Fibroblast of skin of right quadriceps (primary cell): ENCODE measurements around the gene PRRC2B.
"Not testable (repeated sequence)": the region's sequence is repeated elsewhere in the genome, so short reads cannot be mapped to it uniquely, and the experiment has no call there.

Source experiments
- DNase-seq: peaks from one replicate; pipeline ENCODE4 v3.0.0-alpha.2; 2013

Gene PRRC2B

GRCh38 chr9:131393622-131394463 is at the start of gene PRRC2B:
PRRC2B (plus strand) TSS chr9:131394086; CDS start chr9:131430145, 36,059 bp downstream.
- peak; percentile 86 for DNase-seq

DNA sequence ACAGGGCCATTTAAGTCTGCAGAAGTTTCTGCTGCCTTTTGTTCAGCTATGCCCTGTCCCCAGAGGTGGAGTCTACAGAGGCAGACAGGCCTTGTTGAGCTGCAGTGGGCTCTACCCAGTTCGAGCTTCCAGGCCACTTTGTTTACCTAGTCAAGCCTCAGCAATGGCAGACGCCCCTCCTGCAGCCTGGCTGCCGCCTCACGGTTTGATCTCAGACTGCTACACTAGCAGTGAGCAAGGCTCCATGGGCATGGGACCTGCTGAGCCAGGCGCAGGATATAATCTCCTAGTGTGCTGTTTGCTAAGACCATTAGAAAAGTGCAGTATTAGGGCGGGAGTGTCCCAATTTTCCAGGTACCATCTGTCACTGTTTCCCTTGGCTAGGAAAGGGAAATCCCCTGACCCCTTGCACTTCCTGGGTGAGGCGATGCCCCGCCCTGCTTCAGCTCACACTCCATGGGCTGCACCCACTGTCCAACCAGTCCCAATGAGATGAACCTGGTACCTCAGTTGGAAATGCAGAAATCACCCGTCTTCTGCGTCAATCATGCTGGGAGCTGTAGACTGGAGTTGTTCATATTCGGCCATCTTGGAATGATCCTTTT is 48.9 kb upstream of the PRRC2B start:
- DNase-seq: not testable (repeated sequence)

- no peak for DNase-seq
Observed at GRCh38 chr9:131346559-131346958, 47.3 kb upstream of the PRRC2B start.

- DNase-seq: no peak
Observed at GRCh38 chr9:131347376-131348020, 46.4 kb upstream of the PRRC2B start.

DNA sequence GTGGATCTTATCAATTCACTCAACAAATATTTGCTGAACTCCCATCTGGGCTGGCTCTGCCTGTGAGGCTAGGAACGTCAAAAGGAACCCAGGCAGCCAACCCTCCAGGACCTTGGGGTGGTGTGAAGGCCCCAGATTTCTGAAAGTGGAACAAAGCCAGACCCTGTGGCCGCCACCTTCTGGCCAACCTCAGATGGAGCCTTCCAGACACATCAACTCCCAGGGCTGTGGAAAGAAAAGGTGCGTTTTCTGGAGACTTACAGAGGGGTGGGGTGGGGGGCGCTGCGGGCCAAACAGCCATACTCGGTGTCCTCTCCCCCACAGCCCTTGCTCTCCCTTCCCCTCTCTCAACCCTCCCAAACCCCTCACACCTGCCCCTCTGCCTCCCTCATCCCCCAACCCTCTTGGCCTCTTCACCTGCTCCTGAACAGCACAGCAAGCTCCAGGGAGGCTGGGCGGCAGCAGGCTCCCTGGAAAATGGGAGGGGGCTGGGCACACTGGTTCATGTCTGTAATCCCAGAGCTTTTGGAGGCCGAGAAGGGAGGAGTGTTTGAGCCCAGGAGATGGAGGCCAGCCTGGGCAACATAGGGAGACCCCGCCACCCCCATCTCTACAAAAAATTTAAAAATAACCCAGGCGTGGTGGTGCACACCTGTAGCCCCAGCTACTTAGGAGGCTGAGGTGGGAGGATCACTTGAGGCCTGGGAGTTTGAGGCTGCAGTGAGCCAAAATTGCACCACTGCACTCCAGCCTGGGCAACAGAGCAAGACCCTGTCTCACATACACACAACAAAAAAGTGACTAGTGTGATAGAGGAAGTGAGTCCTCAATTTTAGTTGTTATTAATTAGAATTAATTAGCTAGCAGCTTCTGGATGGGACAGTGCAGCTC is 45.0 kb upstream of the PRRC2B start:
- DNase-seq: no peak

GRCh38 chr9:131349522-131349880 is 44.4 kb upstream of the PRRC2B start:
- DNase-seq: no peak

GRCh38 chr9:131349881-131350563 is 43.9 kb upstream of the PRRC2B start:
- peak; percentile 74 for DNase-seq

GRCh38 chr9:131356479-131356878 is 37.4 kb upstream of the PRRC2B start:
- not testable (repeated sequence) for DNase-seq

- no peak for DNase-seq
Observed at GRCh38 chr9:131358556-131358955, 35.3 kb upstream of the PRRC2B start.

DNA sequence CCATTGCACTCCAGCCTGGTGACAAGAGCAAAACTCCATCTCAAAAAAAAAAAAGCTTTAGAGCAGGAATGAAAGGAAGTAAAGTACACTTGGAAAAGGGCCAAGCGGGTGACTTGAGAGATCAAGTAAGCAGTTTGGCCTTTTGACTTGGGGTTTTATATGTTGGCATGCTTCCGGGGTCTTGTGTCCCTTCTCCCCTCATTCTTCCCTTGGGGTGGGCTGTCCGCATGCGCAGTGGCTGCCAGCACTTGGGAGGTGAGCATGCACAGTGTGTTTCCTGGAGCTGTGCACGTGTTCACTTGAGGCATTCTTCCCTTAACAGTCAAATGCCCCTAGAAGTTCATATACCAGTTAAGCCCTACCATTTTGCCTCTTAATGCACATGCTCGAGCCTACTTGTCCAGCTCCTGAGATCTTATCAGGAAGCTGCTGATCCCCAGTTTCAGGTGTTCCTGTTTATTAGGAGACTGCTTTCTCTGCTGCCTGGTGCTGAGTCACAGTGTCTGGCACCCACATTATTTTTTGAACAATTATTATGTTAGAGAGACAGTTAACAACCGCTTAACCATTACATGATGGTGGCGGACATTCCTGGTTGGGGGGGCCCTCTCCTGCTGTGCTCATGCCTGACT is 32.6 kb upstream of the PRRC2B start:
- DNase-seq: peak; percentile 19

- no peak for DNase-seq
Observed at GRCh38 chr9:131365546-131365945, 28.3 kb upstream of the PRRC2B start.

DNA sequence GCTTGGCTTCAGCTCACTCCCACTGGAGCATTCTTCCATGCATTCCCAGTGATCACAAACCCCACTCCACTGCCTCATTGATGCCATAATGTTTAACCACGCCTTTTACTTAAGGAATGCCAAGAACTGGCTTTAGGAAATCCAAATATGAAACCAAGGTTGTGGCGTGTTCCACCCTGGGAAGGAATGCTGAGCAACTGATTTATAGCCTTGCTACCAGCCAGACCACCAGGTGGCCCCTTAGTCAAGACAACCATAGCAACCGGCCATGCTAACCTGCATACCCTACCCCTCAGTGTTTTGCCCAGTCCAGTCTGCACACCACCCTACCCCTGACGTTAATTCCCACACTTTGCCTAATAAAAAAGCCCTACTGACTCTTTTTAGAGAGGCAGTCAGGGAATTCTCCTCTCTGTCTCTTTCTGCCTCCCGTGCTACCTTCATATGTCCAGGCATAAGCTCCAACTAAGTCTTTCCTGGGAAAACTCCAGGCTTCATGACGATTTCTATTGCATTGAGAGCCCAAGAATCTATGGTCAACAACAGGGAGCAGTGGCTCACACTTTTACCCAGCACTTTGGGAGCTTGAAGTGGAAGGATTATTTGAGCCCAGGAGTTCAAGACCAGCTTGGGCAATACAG is 27.0 kb upstream of the PRRC2B start:
- DNase-seq: peak; percentile 70

DNA sequence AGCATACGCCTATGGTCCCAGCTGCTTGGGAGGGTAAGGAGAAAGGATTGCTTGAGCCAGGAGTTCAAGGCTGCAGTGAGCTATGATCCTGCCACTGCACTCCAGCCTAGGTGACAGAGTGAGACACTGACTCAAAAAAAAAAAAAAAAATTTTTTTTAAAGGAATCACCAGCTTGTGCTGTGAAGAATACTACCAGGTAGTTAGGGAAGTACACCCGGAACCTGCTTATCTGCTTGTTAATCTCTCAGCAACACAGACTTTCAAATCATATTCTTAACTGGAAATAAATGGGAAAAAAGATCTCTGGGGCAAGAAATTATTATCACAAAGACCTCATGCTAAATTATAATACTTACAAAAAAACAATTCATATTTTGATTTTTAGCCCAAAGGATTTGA is 26.4 kb upstream of the PRRC2B start:
- DNase-seq: no peak

DNA sequence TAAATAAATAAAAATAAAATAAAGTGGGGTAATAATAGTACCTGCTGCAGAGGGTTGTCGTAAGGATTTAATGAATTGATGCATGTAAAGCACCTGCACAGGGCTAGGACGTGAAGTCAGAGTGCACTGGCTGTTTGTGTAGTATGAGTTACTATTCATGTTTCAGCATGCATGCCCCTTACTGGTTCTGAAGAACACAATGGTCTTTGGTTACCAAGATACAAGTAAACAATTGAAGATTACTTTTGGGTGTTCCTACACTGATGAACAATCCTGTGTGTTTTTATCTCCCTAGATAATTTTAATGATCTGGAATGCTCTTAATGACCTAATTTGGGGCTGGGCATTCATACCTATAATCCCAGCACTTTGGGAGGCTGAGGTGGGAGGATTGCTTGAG is 23.2 kb upstream of the PRRC2B start:
- no peak for DNase-seq

GRCh38 chr9:131372599-131372973 is 21.3 kb upstream of the PRRC2B start:
- DNase-seq: not testable (repeated sequence)

- DNase-seq: not testable (repeated sequence)
Observed at GRCh38 chr9:131374638-131375037, 19.2 kb upstream of the PRRC2B start.

DNA sequence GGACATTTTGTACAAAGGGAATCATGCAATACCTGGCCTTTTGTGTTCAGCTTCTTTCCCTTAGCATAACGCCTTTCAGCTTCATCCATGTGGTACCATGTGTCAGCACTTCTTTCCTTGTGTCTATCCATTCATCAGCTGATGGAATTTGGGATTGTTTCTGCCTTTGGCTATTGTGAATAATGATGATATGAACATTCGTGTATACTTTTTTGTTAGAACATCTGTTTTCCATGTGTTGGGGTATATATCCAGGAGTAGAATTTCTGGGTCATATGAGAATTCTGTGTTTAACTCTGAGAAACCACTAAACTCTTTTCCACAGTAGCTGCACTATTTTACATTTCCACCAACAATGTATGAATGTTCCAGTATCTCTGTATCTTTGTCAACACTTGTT is 14.8 kb upstream of the PRRC2B start:
- no peak for DNase-seq

DNA sequence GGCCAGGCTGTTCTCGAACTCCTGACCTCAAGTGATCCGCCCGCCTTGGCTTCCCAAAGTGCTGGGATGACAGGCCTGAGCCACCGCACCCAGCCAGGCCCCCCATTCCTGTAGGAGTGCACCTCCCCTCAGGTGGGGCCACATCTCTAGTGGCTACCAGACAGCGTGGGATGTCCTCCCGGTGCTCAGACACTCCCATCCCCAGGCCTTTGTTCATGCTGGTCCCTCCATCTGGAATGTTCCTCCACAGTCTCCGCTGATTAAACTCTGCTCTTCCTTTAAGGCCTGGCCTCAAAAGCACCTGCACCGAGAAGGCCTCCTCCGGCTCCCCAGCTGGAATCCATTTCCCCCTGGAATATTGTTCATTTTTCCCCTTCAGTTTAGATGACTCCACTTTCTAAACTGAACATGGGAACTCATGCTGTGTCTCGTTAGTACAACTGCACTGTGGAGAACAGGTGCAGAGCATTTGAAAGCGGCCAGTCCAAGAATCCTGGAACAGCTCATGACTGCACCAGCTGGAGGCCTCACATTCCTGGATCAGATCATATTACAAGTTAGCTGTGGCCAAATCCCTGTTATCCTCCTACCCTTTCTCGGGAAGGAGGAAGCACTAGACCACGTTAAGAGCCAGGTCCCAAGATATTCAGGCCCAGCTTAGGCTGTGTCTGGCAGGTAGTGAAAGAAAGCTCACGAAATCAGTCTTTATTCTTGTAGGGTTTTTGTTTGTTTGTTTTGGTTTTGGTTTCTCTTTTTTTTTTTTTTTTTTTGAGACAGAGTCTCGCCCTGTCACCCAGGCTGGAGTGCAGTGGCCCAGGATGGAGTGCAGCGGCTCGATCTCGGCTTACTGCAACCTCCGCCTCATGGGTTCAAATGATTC is 10.8 kb upstream of the PRRC2B start:
- DNase-seq: peak; percentile 75

DNA sequence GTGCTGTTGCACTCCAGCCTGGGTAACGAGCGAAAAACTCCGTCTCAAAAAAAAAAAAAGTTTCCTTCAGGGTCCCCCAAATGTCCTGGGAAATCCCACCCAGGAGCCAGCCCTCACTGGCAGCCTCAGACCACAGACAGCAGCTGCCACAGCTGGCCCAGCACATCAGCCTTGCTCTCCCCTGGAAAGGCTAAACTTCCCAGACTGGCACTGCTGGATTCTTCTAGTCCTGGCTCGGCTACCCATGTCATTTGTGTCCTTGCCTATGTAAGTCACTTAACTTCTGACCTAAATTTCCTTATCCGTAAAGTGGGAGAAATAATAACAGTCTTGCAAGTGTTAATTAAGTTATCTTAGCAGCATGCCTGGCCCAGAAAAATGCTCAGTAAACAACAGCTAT is 8.6 kb upstream of the PRRC2B start:
- no peak for DNase-seq

DNA sequence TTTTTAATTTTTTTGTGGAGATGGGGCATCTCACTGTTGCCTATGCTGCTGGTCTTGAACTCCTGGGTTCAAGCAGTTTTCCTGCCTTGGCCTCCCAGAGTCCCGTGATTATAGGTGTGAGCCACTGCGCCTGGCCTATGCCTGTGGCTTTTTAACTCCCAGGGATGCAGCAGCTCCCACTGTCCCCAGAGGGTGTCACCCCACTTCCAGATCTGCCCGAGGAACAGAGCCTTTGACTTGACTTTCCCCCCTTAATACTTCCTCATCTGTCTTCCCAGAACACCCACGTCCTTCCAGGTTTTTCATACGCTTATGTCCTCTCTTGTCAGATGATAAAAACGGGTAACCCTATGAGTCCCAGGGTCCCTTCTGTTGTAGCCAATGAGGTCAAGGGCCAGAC is 7.6 kb upstream of the PRRC2B start:
- no peak for DNase-seq
